Nephron (organoid): ENCODE data around the gene CEP83.

Experiments
- H3K27ac Mint-ChIP-seq, 3 experiments: 2 replicates each; pipeline ENCODE4 v1.8.0; 2020; ENCODE audit warnings: mixed read lengths in 3 of 3, mild to moderate bottlenecking in 2 of 3, moderate library complexity in 1 of 3
- H3K27me3 Mint-ChIP-seq: 2 replicates; pipeline ENCODE4 v1.8.0; 2021; ENCODE audit warnings: low read depth, mild to moderate bottlenecking, moderate library complexity, mixed read lengths
- H3K36me3 Mint-ChIP-seq: 2 replicates; pipeline ENCODE4 v1.8.0; 2020; ENCODE audit warnings: low read depth, mixed read lengths
- H3K4me1 Mint-ChIP-seq: 2 replicates; pipeline ENCODE4 v1.8.0; 2020; ENCODE audit warnings: mixed read lengths
- H3K4me3 Mint-ChIP-seq, 3 experiments: 2 replicates each; pipeline ENCODE4 v1.8.0; 2020; ENCODE audit warnings: mild to moderate bottlenecking in 3 of 3, mixed read lengths in 3 of 3, moderate library complexity in 2 of 3
- H3K9me3 Mint-ChIP-seq: 2 replicates; pipeline ENCODE4 v1.8.0; 2020; ENCODE audit warnings: mixed read lengths
- TF ChIP-seq, protein P1 (sequence below), 3 experiments: fragments of 200-600 bp; sonication (generic); IDR thresholded peaks; one replicate each; pipeline ENCODE4 v1.5.0; 2021; ENCODE audit warnings: antibody characterized with exemption in 3 of 3; ENCODE audit not compliant: unreplicated experiment in 3 of 3

The CEP83 gene

DNA sequence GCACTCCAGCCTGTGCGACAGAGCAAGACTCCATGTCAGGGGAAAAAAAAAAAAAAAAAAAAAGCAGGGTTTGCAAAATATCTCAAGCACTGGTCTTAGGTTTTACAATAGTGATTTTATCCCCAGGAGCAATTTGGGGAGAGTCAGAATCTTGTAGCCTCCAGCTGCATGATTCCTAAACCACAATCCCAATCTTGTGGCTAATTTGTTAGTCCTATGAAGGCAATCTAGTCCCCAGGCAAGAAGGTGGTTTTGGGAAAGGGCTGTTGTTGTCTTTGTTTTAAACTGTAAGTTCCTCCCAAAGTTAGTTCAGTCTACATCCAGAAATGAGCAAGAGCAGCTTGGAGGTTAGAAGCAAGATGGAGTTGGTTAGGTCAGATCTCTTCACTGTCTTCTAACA, 175.6 kb downstream of the CEP83 start:
- Mint-ChIP-seq H3K4me1 (peaks cover 31% of the 10 kb centered on the region), H3K4me3 (no peak overlapping the region), H3K36me3 (peaks cover 3% of the 10 kb centered on the region), H3K9me3 (no peaks in the 10 kb centered on the region), H3K27me3 (peaks cover 11% of the 10 kb centered on the region), H3K27ac (no peak overlapping the region)
- TF ChIP-seq, protein P1, sequence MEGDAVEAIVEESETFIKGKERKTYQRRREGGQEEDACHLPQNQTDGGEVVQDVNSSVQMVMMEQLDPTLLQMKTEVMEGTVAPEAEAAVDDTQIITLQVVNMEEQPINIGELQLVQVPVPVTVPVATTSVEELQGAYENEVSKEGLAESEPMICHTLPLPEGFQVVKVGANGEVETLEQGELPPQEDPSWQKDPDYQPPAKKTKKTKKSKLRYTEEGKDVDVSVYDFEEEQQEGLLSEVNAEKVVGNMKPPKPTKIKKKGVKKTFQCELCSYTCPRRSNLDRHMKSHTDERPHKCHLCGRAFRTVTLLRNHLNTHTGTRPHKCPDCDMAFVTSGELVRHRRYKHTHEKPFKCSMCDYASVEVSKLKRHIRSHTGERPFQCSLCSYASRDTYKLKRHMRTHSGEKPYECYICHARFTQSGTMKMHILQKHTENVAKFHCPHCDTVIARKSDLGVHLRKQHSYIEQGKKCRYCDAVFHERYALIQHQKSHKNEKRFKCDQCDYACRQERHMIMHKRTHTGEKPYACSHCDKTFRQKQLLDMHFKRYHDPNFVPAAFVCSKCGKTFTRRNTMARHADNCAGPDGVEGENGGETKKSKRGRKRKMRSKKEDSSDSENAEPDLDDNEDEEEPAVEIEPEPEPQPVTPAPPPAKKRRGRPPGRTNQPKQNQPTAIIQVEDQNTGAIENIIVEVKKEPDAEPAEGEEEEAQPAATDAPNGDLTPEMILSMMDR (IDR thresholded peaks at IDR 0.05; ENCODE audit: unreplicated experiment in 3 of 3), result no peak

- H3K36me3 Mint-ChIP-seq, result no peaks in the 10 kb centered on the region
- no peak overlapping the region for H3K4me3 Mint-ChIP-seq
- H3K4me1 Mint-ChIP-seq, result peaks cover 20% of the 10 kb centered on the region
- TF ChIP-seq, protein P1 (IDR thresholded peaks at IDR 0.05; ENCODE audit: unreplicated experiment in 3 of 3), result no peak
- H3K27ac Mint-ChIP-seq, result peak overlapping the region in 1 of 3 experiments; percentile 30
- H3K9me3 Mint-ChIP-seq, result no peaks in the 10 kb centered on the region
- H3K27me3 Mint-ChIP-seq, result peaks cover 11% of the 10 kb centered on the region
These were observed 177.0 kb downstream of the CEP83 start for GRCh38 chr12:94282675-94283074.

DNA sequence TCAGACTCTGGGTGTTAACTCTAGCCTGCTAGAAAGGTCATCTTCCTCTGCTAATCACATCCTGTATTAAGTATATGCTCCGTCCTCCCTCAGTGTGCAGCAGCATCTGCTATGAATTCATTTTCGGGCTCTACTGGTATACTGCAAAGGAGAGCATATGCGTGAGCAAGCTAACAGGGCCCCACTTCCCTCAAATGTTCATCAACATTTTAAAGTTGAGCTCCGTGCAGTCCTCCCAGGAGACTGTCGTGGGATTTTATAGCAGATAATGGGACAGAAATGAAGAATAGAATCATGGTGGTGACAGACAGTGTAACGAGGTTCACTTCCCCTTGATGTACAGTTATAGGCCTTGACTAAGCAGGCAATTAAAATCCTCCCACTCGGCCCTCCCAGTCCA, 179.6 kb downstream of the CEP83 start:
- no peaks in the 10 kb centered on the region for H3K9me3 Mint-ChIP-seq
- H3K4me3 Mint-ChIP-seq, result no peak overlapping the region
- TF ChIP-seq, protein P1 (IDR thresholded peaks at IDR 0.05; ENCODE audit: unreplicated experiment in 3 of 3), result no peak
- peaks cover 7% of the 10 kb centered on the region for H3K27me3 Mint-ChIP-seq
- H3K4me1 Mint-ChIP-seq, result peaks cover 8% of the 10 kb centered on the region
- no peak overlapping the region for H3K27ac Mint-ChIP-seq
- no peaks in the 10 kb centered on the region for H3K36me3 Mint-ChIP-seq

DNA sequence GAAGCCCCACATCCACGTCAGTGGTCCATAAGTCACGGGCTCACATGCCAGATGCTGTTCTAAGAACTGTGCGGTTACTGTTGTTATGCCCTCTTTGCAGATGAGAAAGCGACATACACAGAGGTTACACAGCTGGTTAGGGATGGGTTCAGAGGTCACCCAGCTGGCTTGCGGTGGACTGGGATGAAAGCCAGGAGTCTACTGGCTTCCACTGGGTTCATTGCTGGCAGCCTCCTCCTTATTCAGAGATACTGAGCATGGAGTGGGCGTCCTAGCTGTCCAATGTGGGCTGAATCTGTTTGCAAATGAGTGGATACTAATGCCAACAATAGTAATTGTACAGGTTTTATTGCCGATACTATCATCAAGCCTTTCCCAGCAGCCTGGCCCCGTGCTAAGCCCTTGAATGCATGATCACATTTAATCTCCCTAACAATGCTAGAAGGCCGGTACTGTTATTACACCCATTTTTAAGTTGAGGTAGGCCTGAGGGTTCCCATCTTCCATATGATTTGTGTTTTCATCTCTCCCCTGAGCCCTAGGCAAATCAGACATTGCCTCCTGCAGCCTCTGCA, 182.2 kb downstream of the CEP83 start:
- no peak overlapping the region for H3K4me3 Mint-ChIP-seq
- H3K9me3 Mint-ChIP-seq, result no peaks in the 10 kb centered on the region
- H3K36me3 Mint-ChIP-seq, result peaks cover 4% of the 10 kb centered on the region
- H3K4me1 Mint-ChIP-seq, result peaks cover 3% of the 10 kb centered on the region
- TF ChIP-seq, protein P1 (IDR thresholded peaks at IDR 0.05; ENCODE audit: unreplicated experiment in 3 of 3), result no peak
- peaks cover 3% of the 10 kb centered on the region for H3K27me3 Mint-ChIP-seq
- no peak overlapping the region for H3K27ac Mint-ChIP-seq

GRCh38 chr12:94276725-94277124, 182.9 kb downstream of the CEP83 start:
- Mint-ChIP-seq H3K9me3 (no peaks in the 10 kb centered on the region), H3K36me3 (peaks cover 4% of the 10 kb centered on the region), H3K27ac (no peak overlapping the region), H3K4me3 (no peak overlapping the region), H3K4me1 (peaks cover 1% of the 10 kb centered on the region), H3K27me3 (peaks cover 3% of the 10 kb centered on the region)
- TF ChIP-seq, protein P1 (IDR thresholded peaks at IDR 0.05; ENCODE audit: unreplicated experiment in 3 of 3), result no peak

GRCh38 chr12:94273272-94273671, 186.4 kb downstream of the CEP83 start:
- H3K4me1 Mint-ChIP-seq, result peaks cover 19% of the 10 kb centered on the region
- no peak overlapping the region for H3K4me3 Mint-ChIP-seq
- no peak overlapping the region for H3K27ac Mint-ChIP-seq
- H3K9me3 Mint-ChIP-seq, result no peaks in the 10 kb centered on the region
- peaks cover 3% of the 10 kb centered on the region for H3K27me3 Mint-ChIP-seq
- TF ChIP-seq, protein P1 (IDR thresholded peaks at IDR 0.05; ENCODE audit: unreplicated experiment in 3 of 3), result no peak
- peaks cover 4% of the 10 kb centered on the region for H3K36me3 Mint-ChIP-seq
